Measurements from ENCODE around the gene USP9X. TPM values are rescaled to one million over a fixed set of nuclear protein-coding genes. Genes with fewer than 3 reads are reported as not detected.

Gene USP9X
- total and polyA plus RNA-seq, 2 donors (not counting 3 experiments of a cell fraction or from before 2014, with no cell fraction given): 13.7 to 66.8 TPM

Other genes with a start within 250 kb of the USP9X start
- 300 and 304 TPM in 2 replicates for gene DDX3X, start 248.7 kb downstream of the USP9X start, total RNA-seq
- gene DDX3X, start 248.7 kb downstream of the USP9X start, polyA plus RNA-seq: 28.7 and 48.5 TPM in 2 replicates